ENCODE results near the gene TBX2. TPM values are rescaled to one million over a fixed set of nuclear protein-coding genes. Genes with fewer than 3 reads are reported as not detected.
"Not testable (repeated sequence)": the region's sequence is repeated elsewhere in the genome, so short reads cannot be mapped to it uniquely, and the experiment has no call there.

TBX2 gene
- total RNA-seq, 1 experiment from 2014 or later, result 42.7 TPM

- DNase-seq, result no peak
- Histone ChIP-seq H3K4me1 (no peaks in the 10 kb centered on the region), H3K27me3 (no peaks in the 10 kb centered on the region), H3K4me3 (no peak overlapping the region), H3K27ac (no peak overlapping the region), H3K36me3 (no peaks in the 10 kb centered on the region), H3K9me3 (replicated peaks) (peaks cover 11% of the 10 kb centered on the region)
Observed at GRCh38 chr17:61429274-61429673, 29.6 kb downstream of the TBX2 start.

GRCh38 chr17:61429831-61430230, 30.2 kb downstream of the TBX2 start:
- H3K9me3 ChIP-seq (replicated peaks), result peaks cover 11% of the 10 kb centered on the region
- not testable (repeated sequence) for H3K4me3 ChIP-seq, H3K4me1 ChIP-seq, H3K27ac ChIP-seq, H3K27me3 ChIP-seq, H3K36me3 ChIP-seq, DNase-seq

GRCh38 chr17:61431594-61432311, 32.1 kb downstream of the TBX2 start:
- Histone ChIP-seq H3K36me3 (no peaks in the 10 kb centered on the region), H3K4me1 (no peaks in the 10 kb centered on the region), H3K27me3 (no peaks in the 10 kb centered on the region), H3K4me3 (no peak overlapping the region), H3K9me3 (replicated peaks) (peaks cover 11% of the 10 kb centered on the region), H3K27ac (no peak overlapping the region)
- no peak for DNase-seq

GRCh38 chr17:61436273-61436672, 36.6 kb downstream of the TBX2 start:
- no peaks in the 10 kb centered on the region for H3K27me3 ChIP-seq
- DNase-seq, result no peak
- H3K27ac ChIP-seq, result no peak overlapping the region
- H3K4me1 ChIP-seq, result no peaks in the 10 kb centered on the region
- peaks cover 9% of the 10 kb centered on the region; the same call in 1 of the 2 replicates for H3K9me3 ChIP-seq (replicated peaks)
- H3K4me3 ChIP-seq, result no peak overlapping the region
- no peaks in the 10 kb centered on the region for H3K36me3 ChIP-seq

GRCh38 chr17:61436995-61437704, 37.5 kb downstream of the TBX2 start:
- DNase-seq, result no peak
- no peaks in the 10 kb centered on the region for H3K27me3 ChIP-seq

GRCh38 chr17:61440697-61441096, 41.1 kb downstream of the TBX2 start:
- Histone ChIP-seq H3K9me3 (replicated peaks) (0 out of 2 replicates have a peak, but pooled peaks cover 5% of the 10 kb centered on the region), H3K4me3 (no peak overlapping the region), H3K27ac (no peak overlapping the region), H3K4me1 (no peaks in the 10 kb centered on the region; the same call in 1 of the 2 replicates), H3K27me3 (no peaks in the 10 kb centered on the region), H3K36me3 (no peaks in the 10 kb centered on the region)
- DNase-seq, result no peak

More at GRCh38 chr17:61436995-61437704, 37.5 kb downstream of the TBX2 start:
- Histone ChIP-seq H3K9me3 (replicated peaks) (0 out of 2 replicates have a peak, but pooled peaks cover 5% of the 10 kb centered on the region), H3K4me3 (no peak overlapping the region), H3K36me3 (no peaks in the 10 kb centered on the region), H3K4me1 (no peaks in the 10 kb centered on the region; the same call in 1 of the 2 replicates), H3K27ac (no peak overlapping the region)

- not testable (repeated sequence) for H3K9me3 ChIP-seq (replicated peaks); H3K27me3 ChIP-seq; DNase-seq; H3K36me3 ChIP-seq; H3K4me3 ChIP-seq; H3K27ac ChIP-seq; H3K4me1 ChIP-seq
Observed at GRCh38 chr17:61441507-61441906, 41.9 kb downstream of the TBX2 start.

- no peak overlapping the region for H3K27ac ChIP-seq
- H3K36me3 ChIP-seq, result no peaks in the 10 kb centered on the region
- H3K9me3 ChIP-seq (replicated peaks), result 0 out of 2 replicates have a peak, but pooled peaks cover 5% of the 10 kb centered on the region
- H3K4me3 ChIP-seq, result no peak overlapping the region
- no peaks in the 10 kb centered on the region; the same call in 1 of the 2 replicates for H3K4me1 ChIP-seq
- no peak for DNase-seq
- H3K27me3 ChIP-seq, result no peaks in the 10 kb centered on the region
Observed at GRCh38 chr17:61442136-61442775, 42.6 kb downstream of the TBX2 start.

GRCh38 chr17:61442878-61443474, 43.3 kb downstream of the TBX2 start:
- no peak for DNase-seq

GRCh38 chr17:61443475-61443882, 43.8 kb downstream of the TBX2 start:
- Histone ChIP-seq H3K36me3 (no peaks in the 10 kb centered on the region), H3K4me1 (no peaks in the 10 kb centered on the region; the same call in 1 of the 2 replicates), H3K27ac (no peak overlapping the region), H3K9me3 (replicated peaks) (0 out of 2 replicates have a peak, but pooled peaks cover 5% of the 10 kb centered on the region), H3K27me3 (no peaks in the 10 kb centered on the region), H3K4me3 (no peak overlapping the region)
- peak in 1 of 2 experiments; percentile 16 for DNase-seq

More at GRCh38 chr17:61442878-61443474, 43.3 kb downstream of the TBX2 start:
- Histone ChIP-seq H3K27ac (no peak overlapping the region), H3K4me1 (no peaks in the 10 kb centered on the region; the same call in 1 of the 2 replicates), H3K4me3 (no peak overlapping the region), H3K27me3 (no peaks in the 10 kb centered on the region), H3K9me3 (replicated peaks) (0 out of 2 replicates have a peak, but pooled peaks cover 5% of the 10 kb centered on the region), H3K36me3 (no peaks in the 10 kb centered on the region)

GRCh38 chr17:61444075-61444474, 44.4 kb downstream of the TBX2 start:
- Histone ChIP-seq H3K9me3 (replicated peaks) (0 out of 2 replicates have a peak, but pooled peaks cover 5% of the 10 kb centered on the region), H3K27me3 (no peaks in the 10 kb centered on the region), H3K4me3 (no peak overlapping the region), H3K27ac (no peak overlapping the region), H3K36me3 (no peaks in the 10 kb centered on the region), H3K4me1 (no peaks in the 10 kb centered on the region; the same call in 1 of the 2 replicates)
- DNase-seq, result no peak

GRCh38 chr17:61444831-61445230, 45.2 kb downstream of the TBX2 start:
- H3K27ac ChIP-seq, result no peak overlapping the region
- H3K4me3 ChIP-seq, result no peak overlapping the region
- no peaks in the 10 kb centered on the region; the same call in 1 of the 2 replicates for H3K4me1 ChIP-seq
- no peaks in the 10 kb centered on the region for H3K27me3 ChIP-seq
- H3K9me3 ChIP-seq (replicated peaks), result 0 out of 2 replicates have a peak, but pooled peaks cover 5% of the 10 kb centered on the region
- DNase-seq, result no peak
- no peaks in the 10 kb centered on the region for H3K36me3 ChIP-seq

GRCh38 chr17:61447358-61447757, 47.7 kb downstream of the TBX2 start:
- Histone ChIP-seq H3K4me1 (no peaks in the 10 kb centered on the region; the same call in 1 of the 2 replicates), H3K4me3 (no peak overlapping the region), H3K36me3 (no peaks in the 10 kb centered on the region), H3K9me3 (replicated peaks) (no peaks in the 10 kb centered on the region), H3K27ac (no peak overlapping the region), H3K27me3 (no peaks in the 10 kb centered on the region)
- no peak for DNase-seq

GRCh38 chr17:61448042-61448441, 48.4 kb downstream of the TBX2 start:
- no peak overlapping the region for H3K4me3 ChIP-seq
- no peaks in the 10 kb centered on the region for H3K9me3 ChIP-seq (replicated peaks)
- H3K27ac ChIP-seq, result no peak overlapping the region
- DNase-seq, result no peak
- H3K36me3 ChIP-seq, result no peaks in the 10 kb centered on the region
- no peaks in the 10 kb centered on the region; the same call in 1 of the 2 replicates for H3K4me1 ChIP-seq
- no peaks in the 10 kb centered on the region for H3K27me3 ChIP-seq

Data from SJCRH30 (cell line).